Endometrial microvascular endothelial cells (primary cell): ENCODE data around the gene CARS2. TPM values are rescaled to one million over a fixed set of nuclear protein-coding genes. Genes with fewer than 3 reads are reported as not detected.
"Not testable (repeated sequence)": the region's sequence is repeated elsewhere in the genome, so short reads cannot be mapped to it uniquely, and the experiment has no call there.

Experiments
- in situ Hi-C: cut with HindIII; loops from 2 replicates; pipeline ENCODE4 v1.10.0; 2017; ENCODE audit warnings: low sequenced_read_pairs, low pct_unique_long_range_greater_than_20kb; ENCODE audit errors: inconsistent ontology term
- total RNA-seq: library from RNA; depleted of rRNA; stranded (reverse); fragments of >200 nt; gene quantifications from one replicate; pipeline ENCODE4 v1.2.3, GENCODE V29; 2015; ENCODE audit errors: inconsistent ontology term

Gene CARS2, protein sequence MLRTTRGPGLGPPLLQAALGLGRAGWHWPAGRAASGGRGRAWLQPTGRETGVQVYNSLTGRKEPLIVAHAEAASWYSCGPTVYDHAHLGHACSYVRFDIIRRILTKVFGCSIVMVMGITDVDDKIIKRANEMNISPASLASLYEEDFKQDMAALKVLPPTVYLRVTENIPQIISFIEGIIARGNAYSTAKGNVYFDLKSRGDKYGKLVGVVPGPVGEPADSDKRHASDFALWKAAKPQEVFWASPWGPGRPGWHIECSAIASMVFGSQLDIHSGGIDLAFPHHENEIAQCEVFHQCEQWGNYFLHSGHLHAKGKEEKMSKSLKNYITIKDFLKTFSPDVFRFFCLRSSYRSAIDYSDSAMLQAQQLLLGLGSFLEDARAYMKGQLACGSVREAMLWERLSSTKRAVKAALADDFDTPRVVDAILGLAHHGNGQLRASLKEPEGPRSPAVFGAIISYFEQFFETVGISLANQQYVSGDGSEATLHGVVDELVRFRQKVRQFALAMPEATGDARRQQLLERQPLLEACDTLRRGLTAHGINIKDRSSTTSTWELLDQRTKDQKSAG
- total RNA-seq: 37.7 TPM

DNA sequence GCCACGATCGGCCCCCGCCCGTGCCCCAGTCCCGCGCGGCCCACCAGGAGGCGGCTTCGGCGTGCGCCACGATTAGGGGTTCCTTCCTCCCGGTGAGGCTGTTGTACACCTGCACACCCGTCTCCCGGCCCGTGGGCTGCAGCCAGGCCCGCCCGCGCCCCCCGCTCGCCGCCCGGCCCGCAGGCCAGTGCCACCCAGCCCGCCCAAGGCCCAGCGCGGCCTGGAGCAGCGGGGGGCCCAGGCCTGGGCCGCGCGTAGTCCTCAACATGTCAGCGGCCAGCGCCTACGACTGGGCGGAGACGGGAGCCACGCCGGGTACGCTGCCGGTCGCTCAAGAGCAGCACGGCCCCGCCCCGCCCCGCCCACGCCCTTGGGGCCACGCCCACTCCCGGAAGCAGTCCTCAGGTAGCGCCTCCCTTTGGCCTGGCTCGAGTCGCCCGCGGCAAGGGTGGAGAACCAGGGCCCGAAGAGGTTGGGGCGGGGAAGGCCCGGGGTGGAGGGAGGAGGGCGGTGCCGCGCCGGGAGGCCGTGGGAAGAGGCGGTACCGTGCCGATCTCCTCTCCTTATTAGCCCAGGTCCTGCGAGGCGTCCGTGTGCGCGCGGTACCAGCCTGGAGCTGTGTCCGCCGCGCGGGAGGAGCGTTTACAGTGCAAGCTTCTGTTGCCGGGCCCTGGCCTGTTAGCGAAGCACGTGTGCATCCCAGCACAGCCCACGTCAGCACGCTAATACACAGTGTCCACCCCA is at the start of gene CARS2:
CARS2 (minus strand) TSS at position 291 of the 744 bp plus-strand sequence; CDS start at position 268, 23 bp downstream.
- in situ Hi-C loops: no loop called here

DNA sequence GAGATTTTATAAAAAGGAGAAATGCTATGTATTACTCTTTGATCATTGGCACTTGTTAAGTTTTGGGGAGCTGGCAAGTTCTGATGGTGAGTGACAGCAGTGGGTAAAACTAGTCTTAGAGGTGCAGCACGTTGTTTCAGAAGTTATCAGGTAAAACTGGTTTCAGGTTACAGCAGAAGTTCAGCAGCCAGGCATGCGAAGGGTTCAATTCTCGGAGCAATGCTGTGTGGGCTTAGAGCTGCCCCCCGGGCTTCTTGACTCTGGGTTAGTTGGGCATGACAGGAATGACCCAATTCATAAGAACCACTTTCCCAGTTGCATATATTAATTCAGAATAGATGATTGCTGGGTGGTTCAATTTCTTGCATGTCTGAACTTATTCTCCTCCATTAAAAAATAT is 42.4 kb upstream of the CARS2 start:
- in situ Hi-C loops: no loop called here

DNA sequence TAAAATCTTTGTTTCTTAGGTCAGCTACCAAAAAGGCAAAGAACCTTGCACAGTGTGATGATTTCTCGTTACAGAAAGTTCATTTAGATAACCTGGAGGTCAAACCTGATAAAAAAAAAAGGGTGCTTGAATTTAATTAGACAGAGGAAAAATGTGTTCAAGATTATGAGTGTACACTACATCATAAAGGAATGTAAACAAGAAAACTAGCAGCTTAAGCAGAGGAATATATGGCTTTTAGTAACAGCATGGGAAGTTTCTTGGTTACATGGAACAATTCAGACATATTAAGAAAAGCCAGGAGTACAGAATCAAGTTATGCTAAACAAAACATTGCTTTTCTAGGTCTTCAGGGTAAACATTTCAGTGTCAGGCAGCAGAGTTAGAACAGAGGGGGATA is 40.5 kb upstream of the CARS2 start:
- in situ Hi-C loops: no loop called here

DNA sequence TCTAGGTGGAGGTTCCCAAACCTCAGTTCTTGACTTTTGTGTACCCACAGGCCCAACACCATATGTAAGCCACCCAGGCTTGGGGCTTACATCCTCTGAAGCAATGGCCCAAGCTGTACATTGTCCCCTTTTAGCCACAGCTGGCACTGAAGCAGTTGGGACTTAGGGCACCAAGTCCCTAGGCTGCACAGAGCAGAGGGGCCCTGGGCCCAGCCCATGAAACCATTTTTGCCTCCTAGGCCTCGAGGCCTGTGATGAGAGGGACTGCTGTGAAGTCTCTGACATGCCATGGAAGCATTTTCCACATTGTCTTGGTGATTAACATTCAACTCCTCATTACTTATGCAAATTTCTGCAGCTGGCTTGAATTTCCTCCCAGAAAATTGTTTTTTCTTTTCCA is 37.8 kb upstream of the CARS2 start:
- in situ Hi-C loops: no loop called here

DNA sequence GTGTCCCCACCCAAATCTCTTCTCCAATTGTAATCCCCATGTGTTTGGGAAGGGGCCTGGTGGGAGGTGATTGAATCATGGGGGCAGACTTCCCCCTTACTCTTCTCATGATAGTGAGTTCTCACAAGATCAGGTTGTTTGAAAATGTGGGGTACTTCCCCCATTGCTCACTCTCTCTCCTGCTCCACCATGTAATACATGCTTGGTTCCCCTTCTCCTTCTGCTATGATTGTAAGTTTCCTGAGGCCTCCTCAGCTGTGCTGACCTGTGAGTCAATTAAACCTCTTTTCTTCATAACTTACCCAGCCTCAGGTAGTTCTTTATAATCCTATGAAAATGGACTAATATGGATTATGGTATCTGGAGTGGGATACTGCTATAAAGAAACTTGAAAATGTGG is 31.6 kb upstream of the CARS2 start:
- in situ Hi-C loops: no loop called here

DNA sequence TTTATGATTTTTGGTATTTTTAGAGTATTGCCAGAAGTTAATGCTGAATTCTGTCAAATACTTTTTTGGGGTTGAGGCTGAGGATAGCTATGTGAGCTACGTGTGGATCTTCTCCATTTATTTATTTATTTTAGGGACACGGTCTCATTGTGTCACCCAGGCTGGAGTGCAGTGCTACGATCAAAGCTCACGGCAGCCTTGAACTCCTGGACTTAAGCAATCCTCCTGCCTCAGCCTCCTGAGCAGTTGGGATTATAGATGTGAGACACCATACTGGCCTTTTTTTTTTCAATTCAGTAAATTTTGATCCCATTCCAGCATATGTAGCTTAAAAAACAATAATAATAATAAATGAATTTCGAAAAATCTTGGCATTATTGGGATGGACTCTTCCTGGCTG is 28.6 kb upstream of the CARS2 start:
- in situ Hi-C loops: no loop called here

DNA sequence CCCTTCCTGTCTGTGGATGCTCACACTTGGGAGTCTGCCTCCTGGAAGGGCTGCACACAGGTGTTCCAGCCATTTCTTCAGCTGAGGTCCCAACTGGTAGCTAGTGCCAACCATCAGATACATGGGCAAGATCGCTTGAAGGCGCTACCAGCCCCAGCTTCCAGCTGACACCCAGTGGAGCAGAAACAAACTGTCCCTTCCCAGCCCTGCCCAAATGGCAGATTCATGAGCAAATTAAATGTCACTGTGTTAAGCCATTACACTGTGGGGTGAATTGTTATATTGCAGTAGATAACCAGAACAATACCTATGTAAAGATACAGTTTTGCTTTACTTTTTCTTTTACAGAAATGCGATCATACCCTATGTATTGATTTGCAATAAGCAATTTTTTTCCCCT is 25.2 kb upstream of the CARS2 start:
- in situ Hi-C loops: no loop called here

DNA sequence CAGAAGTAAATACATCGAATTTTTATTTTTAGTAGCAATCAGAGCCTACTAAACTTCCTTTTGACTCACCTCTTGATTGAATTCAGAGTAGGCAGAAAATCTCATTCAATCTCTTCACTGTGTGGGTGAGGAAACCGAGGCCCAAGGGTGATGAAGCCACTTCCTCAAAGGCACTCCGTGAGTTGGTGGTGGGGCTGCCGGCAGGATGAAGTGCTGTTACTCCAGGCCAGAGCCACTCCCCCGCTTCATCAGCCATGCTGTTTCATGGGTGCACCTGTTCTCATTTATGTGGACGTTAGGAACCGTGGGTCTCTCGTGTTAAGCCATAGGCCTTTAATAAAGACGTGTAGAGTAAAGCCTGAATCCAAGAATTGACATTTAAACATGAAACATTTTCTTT is 20.8 kb upstream of the CARS2 start:
- in situ Hi-C loops: no loop called here

DNA sequence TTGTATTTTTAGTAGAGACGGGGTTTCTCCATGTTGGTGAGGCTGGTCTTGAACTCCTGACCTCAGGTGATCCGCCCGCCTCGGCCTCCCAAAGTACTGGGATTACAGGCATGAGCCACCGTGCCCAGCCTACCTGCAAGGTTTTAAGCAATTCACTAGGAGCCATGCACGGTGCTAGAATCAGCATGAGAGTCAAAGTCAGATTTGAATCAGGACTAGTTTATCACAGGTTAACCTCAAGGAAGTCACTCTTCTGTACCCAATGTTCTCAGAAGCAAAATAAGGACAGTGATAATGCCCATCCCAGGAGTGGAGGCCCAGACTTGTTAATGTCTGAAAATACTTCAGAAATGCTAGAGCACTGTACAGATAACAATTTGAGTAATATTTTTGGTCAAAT is 20.2 kb upstream of the CARS2 start:
- in situ Hi-C loops: not testable (repeated sequence)

DNA sequence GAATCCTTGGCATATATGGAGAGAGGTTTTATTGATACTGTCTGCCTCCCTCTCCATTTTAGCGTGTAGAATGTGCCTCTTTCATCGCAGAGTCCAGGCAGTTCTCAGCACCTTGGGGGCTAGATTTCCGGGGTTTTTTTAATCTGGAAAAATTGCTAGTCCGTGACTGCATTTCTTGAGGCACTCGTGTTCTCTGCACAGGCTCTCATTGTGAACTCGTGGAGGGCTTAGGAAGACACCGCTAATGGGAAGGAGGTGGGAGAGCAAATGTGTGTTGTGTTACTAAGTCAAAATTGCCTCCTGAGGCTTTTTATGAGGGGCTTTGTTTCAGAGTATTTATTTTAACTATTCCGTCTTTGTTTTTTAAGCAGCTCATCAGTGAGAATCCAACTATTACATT is 17.7 kb upstream of the CARS2 start:
- in situ Hi-C loops: no loop called here

DNA sequence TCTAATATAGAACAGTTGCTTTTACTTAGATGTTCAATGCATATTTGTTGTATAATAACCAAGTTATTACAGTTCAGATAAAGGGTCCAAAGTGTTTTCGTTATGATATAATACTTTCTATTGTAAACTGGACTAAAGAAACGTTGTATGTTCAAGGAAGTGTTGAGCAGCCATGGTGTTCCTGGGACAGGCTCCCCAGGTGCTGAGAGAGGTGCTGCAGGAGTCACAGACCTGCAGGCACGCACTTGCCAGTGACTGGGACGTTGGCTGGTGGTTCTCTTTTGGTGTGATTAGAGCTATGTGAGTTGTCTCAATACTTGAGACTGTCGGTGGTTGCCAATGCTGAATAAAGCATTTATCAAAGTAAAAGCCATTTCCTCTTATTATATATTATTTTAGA is 17.1 kb upstream of the CARS2 start:
- in situ Hi-C loops: no loop called here

DNA sequence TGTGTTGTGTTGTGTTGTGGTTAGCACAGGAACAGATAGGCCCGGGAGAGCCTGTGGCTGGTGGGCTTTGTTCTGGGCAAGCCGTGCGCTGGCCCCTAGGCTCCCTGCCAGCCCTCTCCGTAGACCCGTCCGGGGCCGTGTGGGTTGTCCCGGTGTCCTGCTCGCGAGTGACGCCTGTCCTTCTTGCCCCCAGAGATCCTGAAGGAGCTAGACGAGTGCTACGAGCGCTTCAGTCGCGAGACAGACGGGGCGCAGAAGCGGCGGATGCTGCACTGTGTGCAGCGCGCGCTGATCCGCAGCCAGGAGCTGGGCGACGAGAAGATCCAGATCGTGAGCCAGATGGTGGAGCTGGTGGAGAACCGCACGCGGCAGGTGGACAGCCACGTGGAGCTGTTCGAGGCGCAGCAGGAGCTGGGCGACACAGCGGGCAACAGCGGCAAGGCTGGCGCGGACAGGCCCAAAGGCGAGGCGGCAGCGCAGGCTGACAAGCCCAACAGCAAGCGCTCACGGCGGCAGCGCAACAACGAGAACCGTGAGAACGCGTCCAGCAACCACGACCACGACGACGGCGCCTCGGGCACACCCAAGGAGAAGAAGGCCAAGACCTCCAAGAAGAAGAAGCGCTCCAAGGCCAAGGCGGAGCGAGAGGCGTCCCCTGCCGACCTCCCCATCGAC is 13.3 kb upstream of the CARS2 start:
- in situ Hi-C loops: no loop called here

DNA sequence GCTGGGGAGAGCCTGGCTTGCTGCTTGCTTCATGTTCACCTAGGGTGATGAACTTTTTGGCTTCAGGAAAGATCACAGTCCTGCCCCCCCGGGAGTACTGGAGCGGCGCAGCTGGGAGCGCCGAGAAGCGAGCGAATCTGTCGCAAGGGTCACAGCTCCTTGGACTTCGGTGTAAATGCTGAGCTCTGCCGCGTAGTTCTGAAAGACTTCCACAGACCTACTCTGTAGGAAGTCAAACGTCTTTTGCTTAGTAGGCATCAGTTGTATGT is 10.3 kb upstream of the CARS2 start:
- in situ Hi-C loops: no loop called here

DNA sequence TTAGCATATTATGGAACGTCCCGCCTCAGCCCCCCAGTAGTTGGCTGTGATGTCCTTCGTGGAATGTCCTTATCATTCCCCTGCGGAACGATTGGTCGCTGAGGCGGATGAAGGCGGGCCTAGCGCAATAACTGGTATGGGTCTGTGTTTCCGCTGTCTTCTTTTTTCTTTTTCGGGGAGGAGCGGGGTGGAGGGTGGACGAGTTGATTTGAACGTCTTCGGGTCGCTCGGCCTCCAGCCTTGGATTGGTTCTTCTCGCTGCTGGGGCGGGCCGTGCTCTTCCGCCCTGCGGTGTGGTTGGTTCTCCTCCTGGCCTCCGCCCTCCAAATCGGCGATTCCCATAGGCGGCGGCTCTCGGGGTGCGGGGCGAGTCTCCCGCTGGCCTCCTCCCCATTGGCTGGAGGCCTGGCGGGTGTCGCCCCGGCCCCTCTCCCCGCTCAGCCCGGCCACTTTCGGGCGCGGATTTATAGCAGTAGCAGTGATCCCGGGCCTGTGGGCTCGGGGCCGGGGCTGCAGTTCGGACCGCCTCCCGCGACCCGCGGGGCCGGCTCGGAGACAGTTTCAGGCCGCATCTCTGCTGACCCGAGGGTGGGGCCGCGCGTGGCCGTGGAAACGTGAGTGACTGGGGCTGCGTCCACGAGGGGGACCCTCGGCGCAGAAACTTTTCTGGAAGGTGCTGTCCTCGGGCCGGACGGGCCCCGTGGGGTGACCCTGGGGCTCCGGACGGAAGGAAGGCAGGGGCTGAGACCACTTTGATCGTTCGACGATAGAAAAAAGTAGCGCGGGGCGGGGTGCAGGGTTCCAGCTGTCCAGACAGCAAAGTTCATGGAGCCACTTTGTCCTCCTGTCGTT is 9.7 kb upstream of the CARS2 start:
- in situ Hi-C loops: no loop called here

DNA sequence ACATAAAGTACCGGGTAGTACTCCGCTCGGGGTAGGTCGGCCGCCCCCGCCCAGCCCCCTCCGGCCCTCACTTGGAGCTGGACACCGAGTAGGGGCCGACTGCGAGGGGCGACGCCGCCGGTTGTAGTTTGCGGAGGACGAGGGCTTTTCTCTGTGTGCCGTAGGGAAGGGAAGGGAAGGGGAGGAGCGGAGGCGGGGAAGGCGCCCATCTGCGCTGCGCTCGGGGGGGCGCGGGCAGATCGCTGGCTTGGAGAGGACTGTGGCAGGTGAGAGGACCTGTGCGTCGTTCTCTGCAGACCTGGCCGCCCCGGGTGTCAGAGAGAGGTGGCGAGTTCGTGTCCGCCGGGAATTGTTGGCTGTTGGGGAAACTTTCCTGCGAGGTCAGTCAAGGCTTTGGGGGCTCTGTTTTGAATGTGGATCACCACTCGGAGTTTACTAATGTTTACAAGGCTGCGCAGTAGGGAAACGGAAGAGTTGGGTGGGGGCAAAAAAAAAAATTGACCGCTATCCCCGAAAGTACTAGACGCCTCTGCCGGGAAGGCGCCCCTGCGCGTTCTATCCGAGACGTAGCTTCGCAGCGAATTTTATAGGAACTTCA is 9.0 kb upstream of the CARS2 start:
- in situ Hi-C loops: no loop called here

DNA sequence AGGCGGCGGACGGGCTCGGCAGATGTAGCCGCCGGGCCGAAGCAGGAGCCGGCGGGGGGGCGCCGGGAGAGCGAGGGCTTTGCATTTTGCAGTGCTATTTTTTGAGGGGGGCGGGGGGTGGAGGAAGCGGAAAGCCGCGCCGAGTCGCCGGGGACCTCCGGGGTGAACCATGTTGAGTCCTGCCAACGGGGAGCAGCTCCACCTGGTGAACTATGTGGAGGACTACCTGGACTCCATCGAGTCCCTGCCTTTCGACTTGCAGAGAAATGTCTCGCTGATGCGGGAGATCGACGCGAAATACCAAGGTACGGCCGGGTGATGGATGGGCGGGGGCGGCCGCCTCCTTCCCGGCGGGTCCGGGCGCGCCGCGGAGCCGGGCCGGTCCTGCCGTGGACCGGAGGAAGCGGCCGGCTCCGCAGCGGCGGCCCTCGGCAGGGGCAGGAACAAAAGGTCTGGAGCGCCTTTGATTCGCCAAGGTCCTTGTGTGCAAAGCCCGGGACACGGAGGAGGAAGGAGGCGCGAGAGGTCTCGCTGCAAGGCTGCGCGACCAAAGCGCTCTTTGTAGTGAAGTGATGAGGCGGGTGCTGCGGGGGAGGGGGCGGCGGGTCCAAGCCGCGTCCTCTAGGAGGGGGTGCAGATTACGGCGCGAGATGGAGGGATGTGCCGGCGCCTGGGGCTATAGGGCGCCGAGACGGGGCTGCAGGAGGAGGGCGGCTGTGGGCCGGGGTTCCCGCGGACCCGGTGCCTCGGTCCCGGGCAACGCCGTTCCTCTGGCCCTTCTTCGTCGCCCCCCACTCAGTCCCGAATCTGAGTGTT is 8.3 kb upstream of the CARS2 start:
- in situ Hi-C loops: no loop called here

DNA sequence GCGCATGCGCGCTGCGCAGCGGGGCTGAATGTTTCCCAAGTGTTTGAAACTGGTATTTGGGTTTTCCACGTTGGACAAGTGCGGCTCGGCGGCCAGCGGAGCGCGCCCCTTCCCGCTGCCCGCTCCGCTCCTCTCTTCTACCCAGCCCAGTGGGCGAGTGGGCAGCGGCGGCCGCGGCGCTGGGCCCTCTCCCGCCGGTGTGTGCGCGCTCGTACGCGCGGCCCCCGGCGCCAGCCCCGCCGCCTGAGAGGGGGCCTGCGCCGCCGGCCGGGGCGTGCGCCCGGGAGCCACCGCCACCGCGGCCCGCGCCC is 7.7 kb upstream of the CARS2 start, which contains the start of gene ING1:
ING1 (plus strand) TSS at position 59 of the 311 bp plus-strand sequence. CDS start 450 bp downstream, outside the sequence.
- in situ Hi-C loops: no loop called here
